GM12878 (cell line): Measurements from ENCODE around the gene TMEM52. TPM values are rescaled to one million over a fixed set of nuclear protein-coding genes. Genes with fewer than 3 reads are reported as not detected.

ENCODE experiments used
- ATAC-seq: fragments of 200-7000 bp; cut with Tn5 transposase; 3 replicates; pipeline ENCODE4 v1.9.1; 2020; ENCODE audit warnings: mild to moderate bottlenecking, moderate library complexity
- BruUV-seq: library from RNA; stranded (reverse); fragments of 400-500 nt; replicated peaks from 2 replicates; lab custom pipeline; 2021; lab: Mats Ljungman, UMichigan
- CTCF ChIA-PET: fragments of 300-600 bp; sonication (Branson Sonifier 250); formaldehyde crosslinking; extraction: SDS; loops from one replicate; lab custom pipeline; 2021; ENCODE audit warnings: inconsistent platforms; lab: Yijun Ruan, JAX
- POLR2A ChIA-PET: fragments of 350-600 bp; formaldehyde crosslinking; extraction: SDS; loops from one replicate; lab custom pipeline; 2021; ENCODE audit warnings: inconsistent platforms; lab: Charles Lee
- RAD21 ChIA-PET: fragments of 300-600 bp; sonication (Branson Sonifier 250); formaldehyde crosslinking; loops from one replicate; lab custom pipeline; 2023; ENCODE audit warnings: antibody characterized with exemption; ENCODE audit not compliant: unreplicated experiment; lab: Charles Lee
- SMC1A ChIA-PET: fragments of 300-600 bp; sonication (Branson Sonifier 250); formaldehyde crosslinking; loops from one replicate; lab custom pipeline; 2023; ENCODE audit not compliant: unreplicated experiment, uncharacterized antibody; lab: Charles Lee
- DNase-seq: peaks from one replicate; pipeline ENCODE4 v3.0.0-alpha.2; 2011; ENCODE audit warnings: low read depth, low spot score
- FAIRE-seq: peaks from 3 replicates; lab custom pipeline; 2011; peaks lifted over from hg19 to GRCh38; lab: Jason Lieb, UNC
- H2AFZ ChIP-seq: 2 replicates; pipeline ENCODE4 v1.6.0; 2011; ENCODE audit warnings: low read depth, low read length, control low read depth; ENCODE audit not compliant: control insufficient read depth
- H3K27ac ChIP-seq: 2 replicates; pipeline ENCODE4 v1.5.1; 2011; ENCODE audit warnings: control low read depth; ENCODE audit not compliant: control insufficient read depth, insufficient read depth
- H3K27me3 ChIP-seq, 2 experiments: replicated peaks in 1 of 2; 2 replicates each; pipeline versions ENCODE4 v1.6.0 to v1.6.1; 2011; ENCODE audit warnings: low read length in 1 of 2; ENCODE audit not compliant: control insufficient read depth in 2 of 2, insufficient read depth in 2 of 2
- H3K36me3 ChIP-seq, 2 experiments: 2 replicates each; pipeline ENCODE4 v1.5.1; 2011; ENCODE audit warnings: low read length in 1 of 2; ENCODE audit not compliant: control insufficient read depth in 2 of 2, insufficient read depth in 2 of 2
- H3K4me1 ChIP-seq: 2 replicates; pipeline ENCODE4 v1.6.1; 2011; ENCODE audit warnings: mild to moderate bottlenecking, low read length, moderate library complexity, mixed read lengths; ENCODE audit not compliant: control insufficient read depth, insufficient read depth
- H3K4me2 ChIP-seq: 2 replicates; pipeline ENCODE4 v1.6.0; 2011; ENCODE audit warnings: control low read depth; ENCODE audit not compliant: control insufficient read depth, insufficient read depth
- H3K4me3 ChIP-seq: fragments of 200-600 bp; sonication (generic); 2 replicates; pipeline ENCODE4 v1.5.1; 2016
- H3K79me2 ChIP-seq: 2 replicates; pipeline ENCODE4 v1.6.0; 2011; ENCODE audit warnings: low read length; ENCODE audit not compliant: control insufficient read depth, insufficient read depth
- H3K9ac ChIP-seq: 2 replicates; pipeline ENCODE4 v1.8.0; 2011; ENCODE audit warnings: low read length, control low read depth, mixed read lengths; ENCODE audit not compliant: control insufficient read depth, insufficient read depth
- H3K9me3 ChIP-seq: replicated peaks from 3 replicates; pipeline ENCODE4 v1.5.1; 2011; ENCODE audit warnings: mild to moderate bottlenecking, low read length; ENCODE audit not compliant: control insufficient read depth, insufficient read depth
- H4K20me1 ChIP-seq: 2 replicates; pipeline ENCODE4 v1.6.0; 2011; ENCODE audit not compliant: control insufficient read depth, insufficient read depth
- POLR2A ChIP-seq: IDR thresholded peaks from 2 replicates; pipeline ENCODE4 v1.6.1; 2011; ENCODE audit warnings: low read depth, mild to moderate bottlenecking, low read length
- POLR2AphosphoS5 ChIP-seq: IDR thresholded peaks from 2 replicates; pipeline ENCODE4 v1.6.1; 2011; ENCODE audit warnings: mild to moderate bottlenecking, low read length, inconsistent platforms
- ZNF687 ChIP-seq: fragments of 450-650 bp; IDR thresholded peaks from 2 replicates; pipeline ENCODE4 v1.6.1; 2017; ENCODE audit warnings: mild to moderate bottlenecking, moderate library complexity
- whole genome bisulfite sequencing: methylation state at CpG from one replicate; pipeline ENCODE4 v1.1.6; 2016; ENCODE audit warnings: low lambda C conversion rate; ENCODE audit not compliant: insufficient replicate concordance, insufficient coverage; ENCODE audit errors: missing lambda C conversion rate; 5-methylcytosine and 5-hydroxymethylcytosine counted together
- in situ Hi-C: fragments of 300-500 bp; cut with MboI; formaldehyde crosslinking; loops from 9 replicates; pipeline ENCODE4 v1.14.3; 2018; ENCODE audit warnings: mixed read lengths
- intact Hi-C: fragments of 100-400 bp; cut with micrococcal nuclease; formaldehyde crosslinking; loops from one replicate; pipeline ENCODE4 v1.14.2; 2022; ENCODE audit not compliant: unreplicated experiment
- polyA plus RNA-seq, 11 experiments: library from polyadenylated mRNA; depleted of rRNA in 4 of 11; unstranded in 6 of 11; stranded (reverse) in 5 of 11; fragments of >200 nt; fragmentation: Nextera tagmentation in 4 of 11; fragmentation: Illumina TruSeq in 1 of 11; extraction: Ambion mirVana in 4 of 11; extraction: Trizol in 1 of 11; gene quantifications; 1 replicate in 1 of 11; 2 replicates in 10 of 11; pipeline versions ENCODE4 v1.2.1 to v1.2.3, GENCODE V29; 2011 to 2016; ENCODE audit warnings: inconsistent platforms in 2 of 11, missing spikeins in 2 of 11, low read depth in 1 of 11
- total RNA-seq, 4 experiments: library from RNA; depleted of rRNA in 3 of 4; stranded (reverse); fragments of >200 nt in 3 of 4; fragmentation: Illumina TruSeq in 1 of 4; extraction: Trizol in 1 of 4; gene quantifications; 2 replicates each; pipeline versions ENCODE4 v1.2.1 to v1.2.3, GENCODE V29; 2013 to 2021

Gene TMEM52
- total and polyA plus RNA-seq, 10 of the 15 experiments (the other 5 are each of a cell fraction or from before 2014, with no cell fraction given): 0.17 to 0.33 (median 0.24) TPM; not detected in 7

GRCh38 chr1:1872329-1872994 is 46.6 kb downstream of the TMEM52 start:
- WGBS: 90% methylated on average over 11 of the region's 11 CpGs
- peak; percentile 49; the same call in 1 of the 2 replicates for TF ChIP-seq POLR2AphosphoS5
- no peak for TF ChIP-seq ZNF687
- TF ChIP-seq POLR2A: peak; percentile 66
- POLR2A ChIA-PET: interaction anchor here (0.9 to 1.0 kb wide), 3 partner anchors 11 to 29 kb away, joined by 3 to 4 read pairs (median 3); no protein-coding TSS in a partner anchor

More at GRCh38 chr1:1872329-1872994, 46.6 kb downstream of the TMEM52 start:
- no peak for ATAC-seq
- intact Hi-C loops: no loop called here
- Histone ChIP-seq H3K4me1 (peaks cover 12% of the 10 kb centered on the region), H3K4me3 (no peak overlapping the region), H3K4me2 (no peak overlapping the region), H3K9ac (no peak overlapping the region), H3K9me3 (no peaks in the 10 kb centered on the region; the same call in 2 of the 3 replicates), H3K79me2 (peaks cover 90% of the 10 kb centered on the region), H3K36me3 (peaks cover 28 to 29% of the 10 kb centered on the region in 2 experiments; a peak in 3 of 4 replicates), H3K27me3 (no peaks in the 10 kb centered on the region), H3K27ac (no peak overlapping the region), H2AFZ (no peak overlapping the region), H4K20me1 (peaks cover 32% of the 10 kb centered on the region)
- DNase-seq: no peak
- RAD21 ChIA-PET: interaction anchor here (0.6 to 1.2 kb wide), 2 partner anchors 10 to 14 kb away, joined by 3 to 4 read pairs; no protein-coding TSS in a partner anchor
- in situ Hi-C loops: no loop called here
- no peak for FAIRE-seq
- SMC1A ChIA-PET: no interaction called here
- no TSS peak for BruUV-seq
- CTCF ChIA-PET: no interaction called here
